Right kidney (tissue), 1 donor: ENCODE results near the gene NRSN2.

Experiments used
- DNase-seq: peaks from one replicate; pipeline ENCODE4 v3.0.0-alpha.2; 2016

NRSN2 gene

DNA sequence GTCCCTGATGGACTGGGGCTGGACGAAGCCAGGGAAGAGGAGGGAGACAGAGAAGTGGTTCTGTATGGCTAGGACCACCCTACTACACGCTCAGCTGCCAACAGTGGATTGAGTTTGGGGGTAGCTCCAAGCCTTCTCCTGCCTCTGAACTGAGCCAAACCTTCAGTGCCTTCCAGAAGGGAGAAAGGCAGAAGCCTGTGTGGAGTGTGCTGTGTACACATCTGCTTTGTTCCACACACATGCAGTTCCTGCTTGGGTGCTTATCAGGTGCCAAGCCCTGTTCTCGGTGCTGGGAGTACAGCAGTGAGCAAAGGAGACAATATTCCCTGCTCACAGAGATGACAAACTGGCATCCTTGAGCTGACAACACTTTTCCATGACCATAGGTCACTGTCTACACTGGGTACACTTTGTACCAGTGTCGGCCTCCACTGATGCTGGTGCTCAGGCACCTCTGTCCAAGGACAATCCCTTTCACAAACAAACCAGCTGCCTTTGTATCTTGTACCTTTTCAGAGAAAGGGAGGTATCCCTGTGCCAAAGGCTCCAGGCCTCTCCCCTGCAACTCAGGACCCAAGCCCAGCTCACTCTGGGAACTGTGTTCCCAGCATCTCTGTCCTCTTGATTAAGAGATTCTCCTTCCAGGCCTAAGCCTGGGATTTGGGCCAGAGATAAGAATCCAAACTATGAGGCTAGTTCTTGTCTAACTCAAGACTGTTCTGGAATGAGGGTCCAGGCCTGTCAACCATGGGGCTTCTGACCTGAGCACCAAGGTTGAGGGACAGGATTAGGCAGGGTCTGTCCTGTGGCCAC is 49.9 kb downstream of the NRSN2 start:
- no peak for DNase-seq

DNA sequence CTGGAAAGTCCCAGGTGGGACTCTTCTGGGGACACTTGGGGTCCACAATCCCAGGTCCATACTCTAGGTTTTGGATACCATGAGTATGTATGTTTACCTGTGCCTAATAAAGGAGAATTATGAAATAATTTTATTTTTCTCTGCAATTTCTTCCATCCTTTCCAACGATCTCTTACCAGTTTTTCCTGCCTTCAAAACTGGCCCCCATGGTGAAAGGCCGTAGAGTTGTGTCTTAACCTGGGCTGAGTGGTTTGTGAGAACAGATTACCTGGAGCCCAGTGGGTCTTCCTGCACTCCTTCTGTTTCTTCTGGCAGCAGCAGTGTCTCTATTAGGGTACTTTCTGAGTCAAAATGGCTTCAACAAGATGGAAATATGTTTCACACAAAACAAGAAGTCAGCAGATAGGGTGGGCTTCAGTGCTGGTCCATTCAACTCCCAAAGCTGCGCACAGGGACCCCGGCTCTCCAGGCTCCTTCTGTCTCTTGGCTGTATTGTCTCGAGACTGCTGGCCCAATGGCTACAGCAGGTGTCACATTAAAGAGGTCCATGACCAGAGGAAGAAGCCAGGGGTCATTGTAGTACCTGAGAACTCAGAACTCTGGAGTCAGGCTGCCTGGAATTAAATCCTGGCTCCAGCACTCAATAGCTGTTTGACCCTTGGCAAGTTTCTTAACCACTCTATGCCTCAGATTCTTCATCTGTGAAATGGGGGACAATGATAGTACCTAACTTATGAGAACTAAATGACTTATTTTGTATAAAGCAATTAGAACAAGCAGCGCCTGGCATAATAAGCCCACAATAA is 50.7 kb downstream of the NRSN2 start:
- no peak for DNase-seq

DNA sequence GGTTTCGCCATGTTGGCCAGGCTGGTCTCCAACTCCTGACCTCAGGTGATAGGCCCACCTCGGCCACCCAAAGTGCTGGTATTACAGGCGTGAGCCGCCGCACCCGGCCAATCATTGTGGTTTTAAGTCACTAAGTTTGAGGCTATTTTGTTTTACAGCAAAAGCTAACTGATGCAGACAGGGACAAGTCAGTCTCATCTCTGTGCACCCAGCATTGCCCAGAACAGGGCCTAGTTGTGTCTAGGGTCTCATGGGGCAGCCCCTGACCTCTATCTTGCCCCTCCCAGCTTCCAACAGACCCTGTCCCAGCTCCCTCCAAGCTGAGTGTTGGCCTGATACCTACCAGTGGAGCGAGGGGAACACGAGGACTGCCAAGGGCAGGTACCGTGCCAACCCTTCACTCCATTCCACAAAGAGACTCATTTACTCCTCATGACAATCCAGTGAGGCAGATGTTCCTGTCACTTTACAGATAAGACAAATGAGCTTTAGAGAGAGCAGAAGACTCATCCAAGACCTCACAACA is 52.3 kb downstream of the NRSN2 start:
- DNase-seq = no peak

DNA sequence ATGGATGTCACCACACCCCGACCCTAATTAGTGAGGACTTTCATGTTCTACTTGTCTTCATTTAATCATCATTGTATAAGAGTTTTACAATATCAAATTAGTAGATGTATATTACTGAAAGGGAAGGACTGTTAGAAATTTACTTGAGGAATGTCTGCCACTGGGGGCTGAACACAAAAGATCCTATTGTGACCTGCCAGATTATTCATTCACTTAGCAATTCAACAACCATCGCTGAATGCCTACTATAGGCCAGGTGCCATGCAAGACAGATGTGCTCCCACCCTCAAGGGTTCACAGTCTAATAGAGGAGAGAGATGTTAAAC is 53.2 kb downstream of the NRSN2 start:
- no peak for DNase-seq

DNA sequence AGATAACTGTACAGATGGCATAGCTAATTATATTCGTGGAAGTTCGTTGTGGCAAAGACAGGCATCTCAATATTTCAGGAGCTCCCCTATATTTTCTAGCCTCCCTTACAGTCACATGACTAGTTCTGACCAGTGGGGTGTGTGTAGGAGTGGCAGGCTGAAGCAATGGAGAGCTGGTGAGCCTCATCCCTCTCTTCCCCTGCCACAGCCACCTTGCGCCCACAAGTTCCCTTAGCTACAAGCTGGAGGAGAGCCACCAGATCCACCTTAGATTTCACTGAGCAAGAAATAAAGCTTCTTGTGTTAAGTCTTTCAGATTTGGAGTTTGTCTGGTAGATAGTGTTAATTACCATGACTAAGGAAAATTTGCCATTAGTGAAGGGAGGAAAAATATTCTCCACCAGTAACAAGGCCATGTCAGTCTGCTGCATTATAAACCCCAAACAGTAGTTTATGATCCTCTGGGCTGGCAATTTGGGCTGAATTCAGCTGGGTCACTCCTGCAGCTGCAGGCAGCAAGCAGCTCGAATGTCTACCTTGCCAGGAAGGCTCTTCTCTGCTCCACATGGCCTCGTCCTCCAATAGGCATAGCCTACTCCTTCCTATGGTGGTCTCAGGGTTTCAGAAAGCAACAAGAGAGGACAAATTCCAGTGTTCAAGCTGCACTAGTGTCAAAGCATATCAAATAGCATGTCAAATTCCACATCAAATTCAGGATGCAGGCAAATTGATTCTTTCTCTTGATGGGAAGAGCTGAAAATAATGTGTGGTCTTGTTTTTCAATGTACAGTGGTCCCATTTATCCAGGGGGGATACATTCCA is 53.8 kb downstream of the NRSN2 start:
- DNase-seq = no peak

DNA sequence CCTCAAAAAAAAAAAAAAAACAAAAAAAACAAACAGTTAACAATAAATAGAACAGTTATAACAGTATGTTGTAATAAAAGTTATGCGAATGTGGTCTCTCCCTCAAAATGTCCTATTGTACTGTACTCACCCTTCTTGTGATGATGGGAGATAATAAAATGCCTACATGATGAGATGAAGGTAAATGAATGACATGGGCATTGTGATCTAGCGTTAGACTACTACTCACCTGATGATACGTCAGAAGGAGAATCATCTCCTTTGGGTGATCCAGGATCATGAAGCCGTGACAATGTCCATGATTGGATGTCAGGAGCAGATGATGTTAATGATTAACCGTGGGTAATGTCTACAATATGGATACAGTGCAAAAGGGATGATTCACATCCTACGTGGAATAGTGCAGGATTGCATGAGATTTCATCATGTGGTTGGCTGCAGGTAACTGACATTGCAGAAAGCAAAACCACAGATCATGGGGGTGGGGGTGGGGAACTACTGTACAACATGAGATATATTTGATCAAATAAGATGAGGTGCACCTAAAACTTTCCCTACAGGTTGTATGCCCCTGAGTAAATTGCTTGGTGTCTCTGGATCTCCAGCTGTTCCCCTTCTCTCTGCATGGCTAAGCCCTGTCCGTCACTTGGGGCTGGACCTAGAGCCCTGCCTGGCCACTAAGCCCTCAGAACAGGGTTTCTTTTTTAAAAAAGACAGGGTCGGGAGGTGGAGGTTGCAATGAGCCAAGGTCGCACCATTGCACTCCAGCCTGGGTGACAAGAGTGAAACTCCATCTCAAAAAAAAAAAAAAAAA is 55.0 kb downstream of the NRSN2 start:
- DNase-seq = no peak

DNA sequence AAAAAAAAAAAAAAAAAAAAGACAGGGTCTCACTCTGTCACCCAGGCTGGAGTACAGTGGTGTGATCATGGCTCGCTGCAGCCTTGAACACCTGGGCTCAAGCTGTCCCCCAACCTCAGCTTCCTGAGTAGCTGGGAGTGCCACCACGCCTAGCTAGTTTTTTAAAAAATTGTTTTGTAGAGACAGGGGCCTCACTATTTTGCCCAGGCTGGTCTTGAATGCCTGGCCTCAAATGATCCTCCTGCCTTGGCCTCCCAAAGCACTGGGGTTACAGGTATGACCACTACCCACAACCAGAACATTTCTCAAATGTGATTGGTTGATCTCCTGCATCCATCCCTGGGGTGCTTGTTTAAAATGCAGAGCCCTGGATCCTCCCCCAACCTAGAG is 55.6 kb downstream of the NRSN2 start:
- DNase-seq = no peak

DNA sequence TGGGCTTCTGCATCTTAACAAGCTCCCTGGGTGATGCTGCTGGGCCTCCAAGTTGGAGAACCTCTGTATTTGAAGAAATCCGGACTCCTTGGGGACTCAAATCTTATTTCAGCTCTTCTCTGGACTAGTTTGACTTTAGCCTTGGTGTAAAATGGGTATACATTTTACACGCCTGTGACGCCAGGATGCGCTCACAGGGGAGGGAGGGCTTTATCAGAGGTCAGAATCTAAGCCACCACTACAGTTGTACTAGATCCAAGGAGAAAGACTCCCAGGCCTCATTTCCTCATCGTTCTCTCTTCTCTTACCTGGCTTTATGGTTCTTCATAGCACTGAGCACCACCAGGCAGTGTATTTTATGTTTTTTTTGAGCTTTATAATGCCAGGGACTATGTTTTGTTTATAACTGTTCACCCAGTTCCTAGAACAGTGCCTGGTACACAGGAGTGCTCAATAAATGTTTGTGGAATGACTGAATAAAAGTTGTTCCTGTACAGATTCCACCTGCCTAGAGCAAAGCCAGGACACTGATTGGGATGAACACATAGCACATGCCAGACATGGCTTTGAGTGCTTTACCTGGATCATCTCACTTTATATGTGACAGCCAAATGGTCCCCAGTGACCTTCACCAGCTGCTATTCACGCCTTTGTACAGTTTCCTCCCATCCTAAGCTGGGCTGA is 56.1 kb downstream of the NRSN2 start:
- DNase-seq = no peak

DNA sequence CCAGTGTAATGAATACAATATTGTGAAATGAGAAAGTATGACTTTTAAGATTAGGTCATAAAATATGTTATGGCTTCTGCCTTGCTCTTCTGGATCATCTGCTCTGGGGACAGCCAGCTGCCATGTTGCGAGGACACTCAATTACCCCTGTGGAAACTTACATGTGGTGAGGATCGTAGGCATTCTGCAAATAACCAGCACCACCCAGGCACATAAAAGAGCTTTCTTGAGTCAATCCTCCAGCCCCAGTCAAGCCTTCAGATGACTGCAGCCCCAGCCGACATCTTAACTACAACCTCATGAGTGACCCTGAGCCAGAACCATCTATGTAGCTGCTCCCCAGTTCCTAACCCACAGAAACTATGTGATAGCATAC is 56.7 kb downstream of the NRSN2 start:
- DNase-seq = no peak

DNA sequence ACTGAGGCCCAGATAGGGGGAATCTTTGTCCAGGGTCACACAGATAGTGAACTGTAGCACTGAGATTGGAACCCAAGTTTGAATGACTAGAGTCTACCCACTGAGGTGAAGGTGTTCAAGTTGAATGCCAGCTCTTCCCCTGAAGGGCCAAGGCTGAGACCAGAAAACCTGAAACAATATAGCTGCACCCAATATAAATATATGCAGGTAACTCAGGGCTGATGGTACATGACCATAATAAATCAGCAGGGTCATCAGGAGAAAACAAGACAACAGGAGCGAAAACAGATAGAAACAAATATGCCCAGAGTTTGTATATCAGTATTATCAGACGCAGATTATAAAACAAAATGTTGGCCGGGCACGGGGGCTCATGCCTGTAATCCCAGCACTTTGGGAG is 57.2 kb downstream of the NRSN2 start:
- DNase-seq = no peak
